RKO (cell line): ENCODE results near the gene PPM1L.

Experiments used
- DNase-seq: peaks from one replicate; pipeline ENCODE4 v3.0.0-alpha.2; 2016; ENCODE audit warnings: low spot score

Gene PPM1L

DNA sequence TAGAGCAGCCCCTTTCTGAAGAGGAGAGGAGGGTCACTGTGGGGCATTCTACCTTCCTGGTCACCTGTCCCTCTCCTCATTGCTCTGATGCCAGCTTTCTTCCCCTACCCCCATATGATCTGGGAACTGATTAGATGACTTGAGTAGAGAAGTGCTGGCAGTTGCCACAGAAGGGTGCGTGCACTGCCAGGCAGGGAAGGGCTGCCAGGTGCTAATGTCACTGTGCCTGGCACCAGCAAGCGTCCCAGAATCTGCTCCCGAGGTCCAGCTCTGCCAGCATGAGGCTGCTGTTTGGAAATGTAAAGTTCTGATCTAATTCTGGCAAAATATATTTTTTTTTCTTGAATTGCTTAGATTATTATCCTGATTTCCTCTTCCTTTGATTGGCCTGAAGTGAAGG is 52.8 kb downstream of the PPM1L start:
- DNase-seq, result no peak

- DNase-seq, result no peak
Observed at GRCh38 chr3:160809453-160809852, 53.4 kb downstream of the PPM1L start.

DNA sequence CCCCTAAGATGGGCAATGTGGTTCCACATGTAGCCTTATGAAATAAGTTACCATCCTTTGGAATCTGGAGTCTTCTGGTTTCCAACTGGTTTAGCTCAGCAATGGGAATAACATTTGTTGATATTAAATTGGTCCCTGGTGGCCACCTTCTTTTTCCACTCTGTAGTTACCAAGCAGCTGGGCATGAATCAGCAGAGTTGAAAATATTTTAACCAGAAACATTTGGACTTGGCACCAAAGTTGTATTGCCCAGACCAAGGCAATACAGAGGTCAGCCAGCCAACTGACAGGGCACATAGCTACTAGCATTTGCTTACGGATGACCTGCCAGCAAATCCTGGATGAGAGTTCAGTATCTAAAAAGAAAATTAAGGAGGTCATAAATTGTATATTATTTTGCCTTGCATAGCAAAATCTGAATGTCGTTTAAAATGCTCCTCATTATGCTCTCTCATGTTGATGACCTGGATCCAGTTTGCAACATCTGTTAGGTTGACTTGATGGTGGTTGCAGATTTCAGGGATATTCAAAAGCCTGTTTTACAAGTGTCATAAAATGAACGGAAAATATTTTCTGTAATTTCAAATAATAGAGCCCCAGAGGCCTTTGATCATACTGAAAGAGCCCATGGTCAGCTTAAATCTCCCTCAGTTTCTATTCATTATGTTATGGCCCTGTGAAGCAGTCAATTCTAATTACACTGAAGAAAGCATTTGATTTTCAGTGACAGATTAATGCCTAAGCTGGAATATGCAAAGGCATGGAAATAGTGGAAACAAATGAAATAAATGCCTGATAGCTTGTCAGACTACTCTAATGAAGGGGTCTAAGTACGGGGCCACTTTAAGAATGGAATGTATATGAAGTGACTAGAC is 54.6 kb downstream of the PPM1L start:
- no peak for DNase-seq

- no peak for DNase-seq
Observed at GRCh38 chr3:160811237-160811548, 55.2 kb downstream of the PPM1L start.

DNA sequence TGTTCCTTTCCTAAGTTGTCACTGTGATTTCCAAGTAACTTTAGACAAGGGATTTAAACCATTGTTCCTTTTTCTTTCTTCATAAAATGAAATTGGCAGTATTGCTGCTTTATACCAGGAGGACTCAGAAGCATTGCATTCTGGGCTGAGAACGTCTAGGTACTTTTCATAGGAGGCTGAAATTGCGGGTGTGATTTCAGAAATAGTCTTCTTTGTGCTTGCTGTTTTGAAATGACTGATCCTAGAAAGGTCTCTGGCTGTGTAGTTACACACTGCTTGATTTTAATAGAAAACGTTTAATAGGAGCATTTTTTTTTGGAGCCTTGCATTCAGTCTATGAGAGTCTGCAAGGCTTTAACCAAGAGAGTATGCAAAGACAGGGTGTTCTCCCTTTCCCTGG is 56.3 kb downstream of the PPM1L start:
- DNase-seq, result no peak

DNA sequence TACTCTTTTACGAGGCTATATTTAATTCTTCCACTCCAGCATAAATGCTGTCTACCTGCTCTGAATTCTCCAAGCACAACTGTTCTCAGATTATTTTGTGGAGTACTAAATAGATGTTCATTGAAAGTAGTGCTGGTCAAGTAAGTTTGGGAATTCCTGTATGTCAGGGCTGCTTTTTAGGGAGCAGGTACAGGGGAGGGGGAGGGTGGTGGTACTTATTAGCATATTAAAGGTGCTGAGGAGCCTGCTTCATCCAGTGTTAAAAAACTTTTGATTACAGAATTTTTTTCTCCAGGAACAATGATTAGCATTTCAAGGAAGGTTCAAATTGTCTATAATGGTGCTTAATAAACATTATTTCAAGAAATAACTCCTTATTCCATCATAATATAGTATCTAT is 59.2 kb downstream of the PPM1L start:
- no peak for DNase-seq

- DNase-seq, result no peak
Observed at GRCh38 chr3:160820022-160820421, 64.0 kb downstream of the PPM1L start.

DNA sequence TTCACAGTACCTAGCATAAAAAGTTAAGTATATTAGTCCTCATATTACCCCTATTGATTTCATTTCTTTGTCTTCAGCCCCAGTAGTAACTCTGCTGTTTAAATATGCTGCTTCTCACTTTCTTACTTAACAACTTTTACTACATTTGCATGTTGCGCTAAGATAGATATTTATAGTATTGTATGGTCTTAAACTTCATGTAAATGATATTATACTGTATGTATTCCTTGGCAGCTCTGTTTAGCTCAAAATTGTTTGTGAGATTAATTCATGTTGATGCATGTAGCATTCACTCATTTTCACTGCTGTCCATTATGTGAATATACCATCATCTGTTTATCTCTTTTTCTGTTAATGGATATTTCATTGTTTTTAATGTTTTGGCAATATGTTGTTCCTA is 64.4 kb downstream of the PPM1L start:
- no peak for DNase-seq

DNA sequence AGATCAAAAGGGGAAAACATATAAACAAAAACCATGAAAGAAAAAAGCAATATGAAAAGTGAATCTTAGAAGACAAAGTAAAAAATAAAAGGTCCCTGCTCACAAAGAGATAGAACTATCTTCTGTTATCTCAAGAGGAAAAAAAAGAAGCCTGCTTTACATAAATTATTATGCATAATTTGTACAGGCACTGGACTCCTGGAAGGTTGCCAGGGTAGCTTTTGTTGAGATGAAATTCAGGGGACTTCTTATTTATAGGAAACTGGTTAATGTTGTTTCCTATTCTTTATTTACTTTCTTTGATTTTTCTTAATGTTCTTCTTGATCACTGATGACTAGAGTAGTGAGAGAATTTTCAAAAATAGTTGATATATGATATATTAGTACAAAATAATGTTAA is 66.9 kb downstream of the PPM1L start:
- no peak for DNase-seq

DNA sequence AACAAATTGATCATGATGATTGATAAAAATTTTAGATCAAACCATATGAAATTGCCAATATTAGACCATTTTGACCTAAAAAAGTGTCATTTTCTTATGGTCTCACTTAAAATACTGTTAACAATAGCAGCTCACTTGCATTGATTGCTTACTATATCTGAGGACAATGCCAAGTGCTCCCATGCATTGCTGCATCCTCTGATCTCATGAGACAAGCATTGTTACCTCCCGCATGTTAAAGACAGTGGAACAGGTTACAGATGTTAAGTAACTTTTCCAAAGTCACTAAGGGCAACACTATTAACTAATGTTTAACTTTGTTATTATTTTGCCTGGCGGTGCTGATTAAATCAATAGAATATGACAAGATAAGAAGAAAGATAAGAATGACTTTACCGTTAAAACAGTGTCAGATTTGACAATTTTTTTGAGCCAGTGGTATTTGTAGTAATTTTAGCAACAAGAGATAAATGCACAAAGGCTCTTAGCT is 69.3 kb downstream of the PPM1L start:
- no peak for DNase-seq

DNA sequence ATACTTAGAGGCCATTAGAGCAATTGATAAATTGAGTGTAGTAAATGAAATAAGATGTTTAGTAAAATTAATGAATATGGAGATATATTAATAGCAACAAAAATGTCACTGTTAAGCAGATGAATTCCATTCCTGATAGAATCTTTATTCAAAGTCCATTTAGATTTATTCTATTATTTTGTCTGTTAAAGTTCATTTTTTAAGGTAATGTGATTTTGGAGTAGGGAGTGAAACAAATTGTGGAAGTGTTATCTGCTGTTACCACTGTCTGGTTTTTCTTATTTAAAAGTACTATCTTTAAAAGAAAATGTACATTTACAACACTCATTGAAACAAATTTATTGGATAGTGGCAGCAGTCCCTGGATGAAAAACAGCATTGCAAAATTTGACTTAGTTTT is 70.4 kb downstream of the PPM1L start:
- no peak for DNase-seq

GRCh38 chr3:160826991-160827390 is 71.0 kb downstream of the PPM1L start:
- no peak for DNase-seq

DNA sequence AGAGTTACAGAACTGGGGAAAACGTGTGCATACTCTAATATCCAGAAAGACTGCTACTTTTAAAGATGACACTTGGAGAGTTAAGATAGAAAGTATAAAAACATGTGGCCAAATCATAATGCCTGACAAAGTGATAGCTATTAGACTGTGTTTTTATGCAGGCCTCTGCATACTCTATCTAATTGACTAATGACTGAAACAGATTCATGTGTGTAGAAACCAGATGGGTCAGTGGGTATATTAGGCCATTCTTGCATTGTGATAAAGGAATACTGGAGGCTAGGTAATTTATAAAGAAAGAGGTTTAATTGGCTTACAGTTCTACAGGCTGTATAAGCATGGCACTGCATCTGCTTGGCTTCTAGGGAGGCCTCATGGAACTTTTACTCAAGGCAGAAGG is 71.5 kb downstream of the PPM1L start:
- no peak for DNase-seq

DNA sequence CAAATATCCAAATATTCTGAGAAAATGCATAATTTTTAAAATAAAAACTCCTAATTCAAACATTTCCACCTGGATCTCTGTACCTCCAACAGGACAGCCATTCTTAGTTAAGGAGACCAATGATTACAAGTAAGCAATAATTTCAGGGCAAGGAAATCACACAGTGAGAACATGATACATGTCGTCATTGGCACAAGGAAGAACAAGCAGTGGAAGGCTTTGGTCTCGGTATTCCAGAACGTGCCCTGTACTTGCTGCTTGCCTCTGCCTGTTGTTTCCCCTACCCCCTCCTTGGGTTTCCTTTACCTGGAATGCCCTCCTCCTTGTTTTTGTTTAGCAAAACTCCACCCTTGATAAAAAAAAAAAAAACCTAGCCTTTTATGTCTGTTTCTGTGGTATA is 72.8 kb downstream of the PPM1L start:
- DNase-seq, result no peak

- DNase-seq, result no peak
Observed at GRCh38 chr3:160829486-160830009, 73.5 kb downstream of the PPM1L start.

DNA sequence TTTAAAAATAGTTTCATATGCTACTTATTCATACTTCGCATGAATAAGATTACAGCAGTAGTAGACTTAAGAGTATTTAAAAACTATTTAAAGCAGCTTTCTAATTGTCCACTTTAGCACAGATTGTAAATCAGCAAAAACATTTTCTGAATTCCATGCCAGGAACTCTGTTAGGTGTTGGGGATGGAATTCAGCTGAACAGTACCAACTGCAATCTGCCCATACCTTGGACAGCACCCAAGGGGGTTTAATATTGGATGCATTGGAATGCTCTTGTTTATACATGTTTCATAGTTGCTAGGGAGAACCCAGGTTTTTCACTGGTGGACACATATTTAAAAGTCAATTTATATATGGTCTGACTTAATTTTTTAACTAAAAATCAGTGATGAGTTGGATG is 74.8 kb downstream of the PPM1L start:
- no peak for DNase-seq

DNA sequence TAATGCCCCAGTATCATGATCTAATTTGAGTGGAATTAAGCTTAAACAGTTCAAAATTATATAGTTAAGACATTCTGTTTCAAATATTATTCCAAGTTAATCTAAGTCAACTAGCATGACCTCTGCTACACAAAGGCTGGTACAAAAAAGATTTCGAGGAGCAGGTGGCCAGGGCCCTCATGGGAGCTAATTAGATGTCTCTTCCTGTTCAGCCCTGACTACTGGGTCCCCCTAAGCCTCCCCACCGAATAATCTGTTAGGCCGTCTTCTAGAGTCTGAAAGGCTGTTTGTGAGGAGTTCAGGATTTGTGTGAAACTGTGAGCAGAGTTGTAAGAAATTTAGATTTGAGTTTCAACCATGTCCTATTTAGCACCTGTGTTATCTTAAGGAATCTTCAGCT is 75.4 kb downstream of the PPM1L start:
- no peak for DNase-seq

- DNase-seq, result no peak
Observed at GRCh38 chr3:160837394-160837980, 81.5 kb downstream of the PPM1L start.

DNA sequence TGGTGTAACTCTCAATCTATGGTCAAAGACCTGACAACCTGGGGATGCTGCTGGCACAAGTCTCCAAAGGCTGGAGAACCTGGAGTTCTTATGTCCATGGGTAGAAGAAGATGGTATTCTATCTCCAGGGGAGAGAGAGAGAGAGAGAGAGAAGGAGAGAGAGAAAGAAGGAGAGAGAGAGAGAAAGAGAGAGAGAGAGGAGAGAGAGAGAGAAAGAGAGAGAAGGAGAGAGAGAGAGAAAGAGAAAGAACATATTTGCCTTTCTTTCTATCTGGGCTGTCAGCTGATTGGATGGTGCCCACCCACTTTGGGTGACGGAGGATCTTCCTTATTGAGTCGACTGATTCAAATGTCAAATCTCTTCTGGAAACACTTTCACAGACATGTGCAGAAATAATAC is 84.6 kb downstream of the PPM1L start:
- no peak for DNase-seq

DNA sequence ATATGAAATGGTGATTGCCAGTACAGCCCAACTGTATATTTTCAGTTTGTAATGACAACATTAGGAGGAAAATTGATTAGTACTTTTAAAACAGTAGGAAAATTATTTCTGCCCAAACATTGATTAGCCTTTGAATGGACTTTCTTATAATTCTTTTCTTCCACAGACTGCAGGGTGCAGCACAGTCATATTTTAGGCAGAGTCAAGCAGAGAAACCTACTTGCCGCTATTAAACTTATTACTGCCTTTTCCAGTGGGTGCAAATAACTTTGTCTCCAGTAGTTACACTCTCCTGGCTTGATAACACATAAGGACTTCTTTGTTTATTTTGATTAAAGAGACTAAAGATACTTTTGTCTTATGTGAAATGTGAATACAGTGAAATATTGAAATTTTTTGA is 85.4 kb downstream of the PPM1L start:
- DNase-seq, result no peak

DNA sequence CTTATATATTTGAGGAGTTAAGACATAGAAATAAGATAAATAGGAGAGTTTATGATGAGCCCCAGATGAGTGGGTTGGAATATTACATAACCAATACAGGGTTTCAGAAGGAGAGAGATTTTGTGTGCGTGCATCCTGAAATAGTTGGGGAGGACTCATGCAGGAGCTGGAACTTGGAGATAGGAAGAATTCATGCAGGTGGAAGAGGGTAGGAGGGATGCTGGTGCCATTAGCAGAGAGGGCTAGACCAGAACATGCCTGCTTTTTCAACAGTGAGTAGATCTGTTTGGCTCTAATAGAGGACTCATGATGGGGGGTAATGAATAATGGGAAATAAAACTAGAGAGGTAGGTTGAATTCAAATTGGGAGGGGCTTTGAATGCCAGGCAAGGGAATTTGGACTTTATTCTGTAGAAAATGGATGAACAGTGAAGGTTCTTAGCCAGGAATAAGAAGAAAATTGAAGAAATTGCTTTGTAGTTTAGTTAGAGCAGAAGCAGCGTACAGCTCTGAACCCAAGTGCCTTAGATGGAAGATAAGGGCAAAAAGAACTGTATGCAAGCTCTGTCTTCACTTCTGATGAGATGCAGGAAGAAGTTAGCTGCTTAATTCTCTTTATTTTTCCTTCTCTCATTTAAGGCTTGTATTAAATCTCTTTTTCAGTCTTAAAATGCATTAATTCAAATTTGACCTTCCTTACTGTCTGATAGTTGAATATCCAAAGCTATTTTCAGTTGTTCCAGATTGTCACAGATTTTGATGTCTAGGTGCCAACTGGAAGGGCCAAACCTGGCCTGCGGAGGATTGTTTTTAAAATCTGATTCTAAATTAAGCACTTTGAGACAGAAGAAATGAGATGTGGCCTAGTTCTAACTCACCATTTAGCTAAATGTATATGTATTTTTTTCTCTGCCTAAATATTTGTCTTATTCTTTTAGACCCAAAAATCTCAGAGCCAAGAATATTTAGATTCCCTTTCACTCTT is 86.3 kb downstream of the PPM1L start:
- DNase-seq, result no peak

DNA sequence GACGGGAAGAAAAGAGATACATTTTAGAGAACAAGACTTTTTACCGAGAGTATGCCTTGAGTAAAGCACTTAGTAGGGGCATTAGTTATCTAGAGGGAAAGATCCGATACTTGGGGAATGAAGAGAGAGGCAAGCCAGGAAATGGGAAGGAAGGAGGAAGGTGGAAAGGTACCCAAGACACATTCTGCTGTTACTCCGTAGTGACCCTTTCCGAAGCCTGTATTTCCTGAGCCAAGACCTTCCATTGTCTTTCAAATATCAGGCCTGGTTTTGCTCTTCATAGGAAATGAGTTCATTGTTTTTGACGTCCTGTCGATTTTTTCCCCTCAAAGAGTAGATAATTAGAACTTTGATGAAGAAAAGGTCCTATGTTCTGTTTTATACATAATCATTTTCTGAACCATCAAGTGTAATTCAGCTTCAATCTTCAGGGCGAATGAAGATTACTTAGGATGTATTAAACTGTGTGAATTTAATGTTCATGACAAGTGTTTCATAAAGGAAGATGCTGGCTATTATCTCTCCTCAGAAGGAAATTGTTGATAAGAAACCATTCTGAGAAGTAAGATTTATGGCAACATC is 95.7 kb downstream of the PPM1L start:
- no peak for DNase-seq
